Right lobe of liver (tissue), 4 donors: ENCODE data around the gene BHLHE23.

ENCODE experiments used
- CTCF ChIP-seq, 4 donors: fragments of 200-600 bp in 3 of 4; fragments of 450-650 bp in 1 of 4; IDR thresholded peaks; one replicate each; pipeline versions ENCODE4 v1.5.1 to v1.8.0; 2016 to 2022; ENCODE audit warnings: antibody characterized with exemption in 4 of 4, mild to moderate bottlenecking in 2 of 4
- POLR2A ChIP-seq: fragments of 450-650 bp; IDR thresholded peaks from one replicate; pipeline ENCODE4 v1.6.1; 2017; ENCODE audit warnings: antibody characterized with exemption, mild to moderate bottlenecking
- donor health status: DM: no; HTN: no; CAD: no.
- donor health status: DM: no; HTN: no; CAD: no.
- donor health status: DM: no; HTN: yes; CAD: no.

- TF ChIP-seq CTCF (IDR thresholded peaks at IDR 0.05) (no peak), POLR2A (no peak)
Measured at GRCh38 chr20:62959998-62960436, 46.7 kb downstream of the BHLHE23 start.
